GM12872 (cell line): Measurements from ENCODE around the gene IGFBP6.
A peak's percentile ranks its signal among the peaks of the same experiment; 100 is the strongest.

ENCODE experiments used
- CTCF ChIP-seq: IDR thresholded peaks from 3 replicates; pipeline ENCODE4 v1.5.1; 2011; ENCODE audit warnings: low read depth, mild to moderate bottlenecking, low read length, moderate library complexity; ENCODE audit not compliant: insufficient read depth

Gene IGFBP6

GRCh38 chr12:53071591-53072551, 25.6 kb upstream of the IGFBP6 start:
- TF ChIP-seq CTCF: no peak

DNA sequence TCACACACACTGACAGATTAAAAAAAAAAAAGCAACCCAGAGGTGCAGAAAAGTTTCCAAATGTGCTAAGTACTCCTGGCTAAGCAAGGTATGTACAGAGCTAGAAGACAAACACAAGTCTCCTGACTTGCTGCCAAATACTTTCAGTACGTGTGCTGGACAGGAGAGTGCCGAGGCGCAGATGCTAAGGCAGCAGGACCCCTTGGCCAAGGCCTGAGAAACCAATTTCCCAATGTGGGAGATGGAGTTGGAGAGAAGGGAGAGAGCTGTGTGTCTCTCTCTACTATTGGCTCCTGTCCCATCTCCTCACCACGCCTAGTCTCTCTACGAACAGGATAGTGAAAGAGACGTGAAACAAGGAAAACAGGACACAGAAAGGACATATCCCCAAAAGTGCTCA, 23.6 kb upstream of the IGFBP6 start:
- no peak for TF ChIP-seq CTCF

DNA sequence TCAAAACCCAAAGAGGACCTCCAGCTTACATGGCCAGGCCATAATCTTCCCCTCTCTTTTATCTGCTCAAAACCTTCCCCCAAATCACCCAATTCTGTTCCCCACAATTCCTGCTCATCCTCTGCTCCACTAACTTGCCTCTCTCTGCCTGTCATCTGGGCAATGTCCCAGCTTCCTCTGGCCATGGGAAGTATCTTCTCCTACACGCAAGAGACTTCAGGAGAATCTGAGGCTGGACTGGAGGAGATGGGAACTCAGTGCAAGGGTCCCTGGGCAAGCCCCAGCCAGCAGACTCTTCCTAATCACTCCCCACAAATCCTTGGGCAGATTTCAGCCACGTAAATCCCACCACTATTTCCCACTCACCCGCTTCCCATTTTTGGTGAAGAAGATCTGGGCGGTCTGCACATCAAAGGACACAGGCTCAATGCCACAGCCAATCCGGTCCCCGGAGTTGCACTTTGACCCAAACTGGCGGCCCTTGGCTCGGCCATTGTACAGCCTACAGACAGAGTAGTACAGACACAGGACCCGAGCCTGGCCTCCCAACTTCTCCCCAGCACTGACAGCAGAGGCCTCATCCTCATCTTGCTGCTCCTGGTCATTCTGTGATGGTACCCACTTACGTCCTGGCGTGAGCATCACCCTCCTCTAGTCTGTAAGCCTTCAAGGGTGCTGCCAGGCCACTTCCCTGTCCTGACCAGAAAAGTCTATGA, 23.0 kb upstream of the IGFBP6 start:
- no peak for TF ChIP-seq CTCF

DNA sequence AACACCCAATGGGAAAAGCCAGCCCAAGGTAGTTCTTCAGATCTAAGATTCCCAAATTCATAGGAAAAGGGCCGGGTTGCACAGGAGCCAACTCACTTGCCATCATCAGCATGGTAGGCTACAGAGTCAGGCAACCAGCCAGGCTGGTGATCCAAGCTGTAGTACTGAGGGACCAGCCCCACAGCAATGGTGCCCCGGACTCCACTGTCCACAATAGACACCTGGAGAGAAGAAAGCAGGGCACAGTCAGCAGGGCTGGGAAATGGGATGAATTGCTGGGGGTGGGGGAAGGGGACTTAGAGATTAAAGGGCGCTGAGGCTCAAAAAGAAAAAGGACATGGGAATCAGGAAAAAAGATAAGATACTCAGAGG, 22.5 kb upstream of the IGFBP6 start:
- no peak for TF ChIP-seq CTCF

DNA sequence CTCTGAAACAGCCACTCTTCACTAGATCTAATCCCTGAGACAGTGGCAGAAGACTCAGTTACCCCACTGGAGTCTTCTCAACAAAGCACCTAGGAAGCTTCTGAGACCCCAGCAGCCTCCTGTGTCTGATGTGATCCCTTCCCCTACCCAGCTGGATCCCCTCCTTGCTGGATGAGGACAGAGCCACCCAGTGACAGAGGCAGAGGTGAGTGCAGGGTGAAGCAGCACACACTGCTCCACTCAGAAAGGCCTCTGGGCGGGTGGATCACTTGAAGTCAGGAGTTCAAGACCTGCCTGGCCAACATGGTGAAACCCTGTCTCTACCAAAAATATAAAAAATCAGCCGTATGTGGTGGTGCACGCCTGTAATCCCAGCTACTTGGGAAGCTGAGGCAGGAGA, 21.0 kb upstream of the IGFBP6 start:
- TF ChIP-seq CTCF: no peak

DNA sequence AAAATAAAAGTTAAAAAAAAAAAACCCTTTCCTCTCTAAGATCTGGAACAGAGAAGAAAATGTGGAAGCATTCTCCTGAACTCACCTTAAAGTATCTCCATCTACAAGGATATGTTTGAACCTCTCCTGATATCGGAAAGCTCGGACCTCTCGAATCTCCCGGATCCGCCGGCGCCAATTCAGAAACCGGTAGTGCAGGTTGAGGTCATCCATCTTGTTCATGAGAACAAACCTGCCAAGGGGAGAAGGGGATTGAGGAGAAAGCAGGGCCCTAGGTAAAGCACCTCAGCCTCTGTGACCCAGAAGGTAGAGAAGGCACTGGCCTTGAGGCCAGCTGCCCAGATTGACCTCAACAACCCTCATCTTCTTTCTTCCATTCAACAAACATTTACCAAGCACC, 20.4 kb upstream of the IGFBP6 start:
- no peak for TF ChIP-seq CTCF

DNA sequence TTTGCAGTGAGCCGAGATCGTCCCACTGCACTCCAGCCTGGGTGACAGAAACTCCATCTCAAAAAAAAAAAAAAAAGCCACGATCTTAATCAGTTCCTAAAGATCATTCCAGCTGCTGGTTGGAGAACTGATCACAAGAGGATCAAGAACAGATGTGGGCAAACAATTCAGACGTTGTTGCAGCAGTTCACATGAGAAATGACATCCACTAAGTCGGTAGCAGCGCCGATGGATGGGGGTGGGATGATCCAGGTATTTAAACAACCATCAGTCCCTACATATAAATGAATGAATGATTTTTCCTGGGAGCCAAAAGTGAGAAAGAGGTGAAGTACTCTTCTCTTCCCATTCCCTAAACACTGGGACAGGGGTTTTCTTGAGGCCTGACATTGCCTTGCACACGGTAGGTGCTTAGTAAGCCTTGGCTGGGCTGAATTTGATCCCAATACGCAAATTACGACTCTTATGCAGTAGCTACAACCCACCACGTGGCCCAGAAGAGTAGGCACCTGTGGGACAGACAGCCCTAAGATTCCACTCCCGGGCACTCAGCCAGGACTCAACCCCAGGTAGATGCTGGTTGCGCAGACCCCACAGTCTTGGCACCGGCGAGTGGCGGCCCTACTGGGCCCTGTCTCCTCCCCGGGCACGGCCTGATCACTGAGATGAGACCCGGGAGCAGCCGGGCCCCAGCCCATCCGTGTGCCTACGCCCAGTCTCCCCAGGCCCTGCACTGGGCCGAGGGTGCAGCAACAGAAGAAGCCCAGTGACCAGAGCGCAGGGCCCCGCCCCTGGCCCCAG, 18.8 kb upstream of the IGFBP6 start:
- TF ChIP-seq CTCF: 0 out of 3 replicates have a peak, but pooled peaks have one; percentile 22
